ENCODE measurements around the gene EXOC3L1. TPM values are rescaled to one million over a fixed set of nuclear protein-coding genes. Genes with fewer than 3 reads are reported as not detected.

EXOC3L1 gene
- total and polyA plus RNA-seq, 2 of the 13 experiments (the other 11 are each of a cell fraction or from before 2014, with no cell fraction given), result 0.12 TPM; not detected in 1

GRCh38 chr16:67180166-67180565, 9.8 kb downstream of the EXOC3L1 start:
- H3K27me3 ChIP-seq (ENCODE audit: control insufficient read depth in 1 of 2, insufficient read depth in 2 of 2, low read length in 2 of 2), result no peaks in the 10 kb centered on the region; a peak in 1 of 5 replicates
- H3K27ac ChIP-seq (ENCODE audit: extremely low read length, insufficient read depth, low read length), result no peak overlapping the region
- ATAC-seq, result no peak
- no peak for DNase-seq (ENCODE audit: low spot score)
- no peaks in the 10 kb centered on the region for H3K9me3 ChIP-seq (ENCODE audit: low read length)
- POLR2A ChIA-PET, result interaction anchor here (1.0 kb wide), 1 partner anchor 19 kb away, joined by 3 read pairs; no protein-coding TSS in a partner anchor
- no peak for FAIRE-seq
- H3K36me3 ChIP-seq (replicated peaks in 1 of 2; ENCODE audit: control insufficient read depth in 1 of 2, insufficient read depth in 2 of 2, low read length in 2 of 2), result no peaks in the 10 kb centered on the region; a peak in 1 of 5 replicates
- 82% methylated on average over 15 of the region's 16 CpGs for WGBS (ENCODE audit: low lambda C conversion rate)
- peaks cover 40% of the 10 kb centered on the region for H3K4me1 ChIP-seq (ENCODE audit: insufficient read depth, low read length)
- H3K79me2 ChIP-seq (ENCODE audit: insufficient read depth, low read length), result no peaks in the 10 kb centered on the region
- TF ChIP-seq ZNF678 (CRISPR knock-in tag; IDR thresholded peaks at IDR 0.05), result no peak
- TF ChIP-seq ZBTB39 (CRISPR knock-in tag; IDR thresholded peaks at IDR 0.05), result no peak
- no peak for TF ChIP-seq ZNF557 (CRISPR knock-in tag; IDR thresholded peaks at IDR 0.05)
- TF ChIP-seq SNAPC5 (CRISPR knock-in tag; IDR thresholded peaks at IDR 0.05; ENCODE audit: borderline replicate concordance), result no peak
- no peak for TF ChIP-seq ZNF556 (CRISPR knock-in tag; IDR thresholded peaks at IDR 0.05; ENCODE audit: borderline replicate concordance)
- no peak for TF ChIP-seq ZNF816 (CRISPR knock-in tag; IDR thresholded peaks at IDR 0.05; ENCODE audit: borderline replicate concordance)
- TF ChIP-seq ZNF782 (CRISPR knock-in tag; IDR thresholded peaks at IDR 0.05; ENCODE audit: borderline replicate concordance), result no peak
- no peak for TF ChIP-seq SMYD3 (CRISPR knock-in tag; IDR thresholded peaks at IDR 0.05)
- no peak for TF ChIP-seq STAT5B (CRISPR knock-in tag; IDR thresholded peaks at IDR 0.05)
- TF ChIP-seq AKAP8 (CRISPR knock-in tag; IDR thresholded peaks at IDR 0.05), result no peak
- no peak for TF ChIP-seq ARID2 (CRISPR knock-in tag; IDR thresholded peaks at IDR 0.05; ENCODE audit: borderline replicate concordance)
- no peak for TF ChIP-seq ISX (CRISPR knock-in tag; conservative IDR thresholded peaks at IDR 0.05)
- CTCF ChIA-PET (ENCODE audit: low intra/inter-chr PET ratio, low total read pairs), result interaction anchor here (1.3 kb wide), 1 partner anchor 226 kb away, joined by 5 read pairs; no protein-coding TSS in a partner anchor
- BruUV-seq (replicated peaks), result no TSS peak
- in situ Hi-C loops (cut with HindIII; ENCODE audit: extremely low pct_ligation_motif_present, low pct_unique_long_range_greater_than_20kb), result no loop called here
- intact Hi-C loops (cut with micrococcal nuclease; ENCODE audit: unreplicated experiment), result no loop called here
- H3K9ac ChIP-seq (ENCODE audit: insufficient read depth, low read depth, low read length), result no peak overlapping the region
- H3K4me3 ChIP-seq (replicated peaks in 1 of 3; ENCODE audit: insufficient read depth in 1 of 3, low read depth in 2 of 3, low read length in 3 of 3), result no peak overlapping the region
- no peak overlapping the region for H2AFZ ChIP-seq (ENCODE audit: low read length)
- H4K20me1 ChIP-seq (ENCODE audit: insufficient read depth, low read length), result no peaks in the 10 kb centered on the region; the same call in 1 of the 2 replicates
- no peak overlapping the region for H3K4me2 ChIP-seq (ENCODE audit: low read depth, low read length)

All from HepG2 (cell line).